Esophagus (tissue), 2 donors: ENCODE results near the gene BPIFB4. TPM values are rescaled to one million over a fixed set of nuclear protein-coding genes. Genes with fewer than 3 reads are reported as not detected.

Source experiments
- polyA plus RNA-seq, 2 donors: library from polyadenylated mRNA; stranded (reverse); fragments of 200-250 nt; gene quantifications; one replicate each; pipeline ENCODE4 v1.2.3, GENCODE V29; 2013
- donor health status: healthy with polysubstance abuse.
- donor health status: Bipolar disorder and iron deficiency.

The BPIFB4 gene
- polyA plus RNA-seq, 2 donors: not detected

Other genes starting within 250 kb of the BPIFB4 start
- under 1 TPM; 0.11 to 0.28 TPM for gene EFCAB8, start 220.7 kb upstream of the BPIFB4 start, polyA plus RNA-seq
- gene SUN5, start 75.2 kb upstream of the BPIFB4 start, polyA plus RNA-seq: not detected
- under 1 TPM; 0.08 to 0.85 TPM for gene BPIFB2, start 71.9 kb upstream of the BPIFB4 start, polyA plus RNA-seq
- gene BPIFB6, start 48.0 kb upstream of the BPIFB4 start, polyA plus RNA-seq: not detected
- gene BPIFB3, start 25.7 kb upstream of the BPIFB4 start, polyA plus RNA-seq: not detected
- not detected for gene BPIFA2, start 88.5 kb downstream of the BPIFB4 start, polyA plus RNA-seq
- gene BPIFA3, start 137.7 kb downstream of the BPIFB4 start, polyA plus RNA-seq: not detected
- not detected for gene BPIFA1, start 156.4 kb downstream of the BPIFB4 start, polyA plus RNA-seq
- 1 to 10 TPM in 1 of 2 donors, under 1 TPM in 1; 0.77 to 1.4 TPM for gene BPIFB1, start 203.6 kb downstream of the BPIFB4 start, polyA plus RNA-seq